BLaER1 treated with 17β-estradiol and CSF1 and Interleukin-3, amounts not matched to agents 10 nM and 100 nM (cell line): ENCODE results near the gene UBE2C.

ENCODE experiments used
- H3K27ac ChIP-seq, 11 experiments: shearing (Covaris generic); formaldehyde crosslinking; 2 replicates each; pipeline ENCODE4 v1.8.1; 2022
- H3K27me3 ChIP-seq, 11 experiments: shearing (Covaris generic); formaldehyde crosslinking; 2 replicates each; pipeline ENCODE4 v1.8.1; 2022
- H3K36me3 ChIP-seq, 11 experiments: shearing (Covaris generic); formaldehyde crosslinking; 2 replicates each; pipeline ENCODE4 v1.8.1; 2022
- H3K4me1 ChIP-seq, 10 experiments: shearing (Covaris generic); formaldehyde crosslinking; 2 replicates each; pipeline ENCODE4 v1.8.1; 2022
- H3K4me2 ChIP-seq, 11 experiments: shearing (Covaris generic); formaldehyde crosslinking; 2 replicates each; pipeline ENCODE4 v1.8.1; 2022
- H3K4me3 ChIP-seq, 10 experiments: shearing (Covaris generic); formaldehyde crosslinking; 2 replicates each; pipeline ENCODE4 v1.8.1; 2022
- H3K9ac ChIP-seq, 11 experiments: shearing (Covaris generic); formaldehyde crosslinking; 2 replicates each; pipeline ENCODE4 v1.8.1; 2022
- H3K9me3 ChIP-seq, 11 experiments: shearing (Covaris generic); formaldehyde crosslinking; replicated peaks in 1 of 11; 2 replicates each; pipeline ENCODE4 v1.8.1; 2022
- H4K20me1 ChIP-seq, 11 experiments: shearing (Covaris generic); formaldehyde crosslinking; 2 replicates each; pipeline ENCODE4 v1.8.1; 2022
- Cebpa-rat ChIP-seq, 11 experiments: shearing (Covaris generic); IDR thresholded peaks; 2 replicates each; pipeline ENCODE4 v1.8.1; 2022

The UBE2C gene

GRCh38 chr20:45833030-45833882 is 20.8 kb downstream of the UBE2C start, which contains the start of gene SNX21:
Gene SNX21, plus strand, starts transcription at chr20:45833799. Its CDS starts 121 bp downstream, at chr20:45833920.
- Histone ChIP-seq H3K36me3 (0 out of 22 replicates have a peak, but pooled peaks cover 0 to 5% (median 0%) of the 10 kb centered on the region in 11 experiments), H4K20me1 (0 out of 22 replicates have a peak, but pooled peaks cover 0 to 4% (median 0%) of the 10 kb centered on the region in 11 experiments), H3K4me3 (peak within 1 kb of the TSS; percentile 50 to 71 (median 59)), H3K4me2 (peak within 1 kb of the TSS; percentile 88 to 99 (median 97)), H3K27ac (peak within 1 kb of the TSS; percentile 19 to 74 (median 57); a peak in 19 of 22 replicates), H3K9ac (peak within 1 kb of the TSS; percentile 60 to 81 (median 72)), H3K4me1 (peaks cover 11 to 51% (median 16%) of the 10 kb centered on the region in 10 experiments), H3K27me3 (peaks cover 0 to 31% (median 24%) of the 10 kb centered on the region in 11 experiments; a peak in 19 of 22 replicates), H3K9me3 (no peaks in the 10 kb centered on the region)
- peak in 3 of 11 experiments; percentile 33 to 67 (median 58); a peak in 4 of 22 replicates for TF ChIP-seq Cebpa-rat (IDR thresholded peaks at IDR 0.05)

DNA sequence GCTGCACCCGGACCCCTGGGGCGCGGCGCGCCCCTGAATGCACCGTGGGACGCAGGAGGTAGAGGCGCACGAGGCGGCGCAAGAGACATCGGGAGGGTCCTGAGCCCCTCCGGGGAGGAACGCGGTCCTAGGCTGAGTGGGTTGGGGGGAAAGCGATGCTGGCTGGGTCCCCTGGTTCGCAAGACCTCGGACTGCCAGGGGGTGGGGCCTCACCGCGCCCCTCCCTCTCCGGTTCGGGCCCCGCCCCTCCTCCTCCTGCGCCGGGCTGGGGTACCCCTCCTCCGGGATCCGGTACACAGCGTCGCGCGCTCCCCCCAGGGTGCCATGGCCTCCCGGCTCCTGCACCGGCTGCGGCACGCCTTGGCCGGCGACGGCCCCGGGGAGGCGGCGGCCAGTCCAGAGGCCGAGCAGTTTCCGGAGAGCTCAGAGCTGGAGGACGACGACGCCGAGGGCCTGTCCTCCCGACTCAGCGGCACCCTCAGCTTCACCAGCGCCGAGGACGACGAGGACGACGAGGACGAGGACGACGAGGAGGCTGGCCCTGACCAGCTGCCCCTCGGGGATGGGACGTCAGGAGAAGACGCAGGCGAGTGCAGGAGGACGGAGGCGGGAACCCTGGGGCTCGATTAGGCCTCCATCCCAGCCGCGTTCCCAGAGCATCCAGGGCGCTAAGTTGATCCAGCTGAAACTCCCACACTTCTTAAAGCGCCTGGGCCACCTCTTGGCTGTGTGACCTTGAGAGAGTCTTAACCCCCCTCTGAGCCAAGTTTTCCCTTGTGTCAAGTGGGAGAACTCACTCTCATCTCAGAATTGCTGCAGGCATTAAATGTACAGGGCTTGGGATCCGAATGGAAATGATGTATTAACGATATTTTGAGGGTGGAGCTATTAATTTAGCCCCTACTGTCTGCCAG is 21.7 kb downstream of the UBE2C start:
- Histone ChIP-seq H4K20me1 (0 out of 22 replicates have a peak, but pooled peaks cover 0 to 4% (median 0%) of the 10 kb centered on the region in 11 experiments), H3K27me3 (peaks cover 0 to 31% (median 24%) of the 10 kb centered on the region in 11 experiments; a peak in 19 of 22 replicates), H3K4me2 (peak overlapping the region; percentile 88 to 99 (median 97)), H3K9me3 (no peaks in the 10 kb centered on the region), H3K4me1 (peaks cover 11 to 51% (median 16%) of the 10 kb centered on the region in 10 experiments), H3K27ac (peak overlapping the region; percentile 19 to 74 (median 57); a peak in 19 of 22 replicates), H3K36me3 (0 out of 22 replicates have a peak, but pooled peaks cover 0 to 8% (median 0%) of the 10 kb centered on the region in 11 experiments), H3K4me3 (peak overlapping the region; percentile 50 to 71 (median 59)), H3K9ac (peak overlapping the region; percentile 60 to 81 (median 72))
- no peak for TF ChIP-seq Cebpa-rat (IDR thresholded peaks at IDR 0.05)

- no peak overlapping the region for H3K27ac ChIP-seq
- peaks cover 0 to 31% (median 24%) of the 10 kb centered on the region in 11 experiments; a peak in 19 of 22 replicates for H3K27me3 ChIP-seq
- peaks cover 11 to 51% (median 16%) of the 10 kb centered on the region in 10 experiments for H3K4me1 ChIP-seq
- peaks cover 0 to 8% (median 0%) of the 10 kb centered on the region in 11 experiments; a peak in 1 of 22 replicates for H3K36me3 ChIP-seq
- H3K9ac ChIP-seq, result no peak overlapping the region
- no peak for TF ChIP-seq Cebpa-rat (IDR thresholded peaks at IDR 0.05)
- H3K4me3 ChIP-seq, result no peak overlapping the region
- peak overlapping the region in 5 of 11 experiments; percentile 10 to 99 (median 98); a peak in 5 of 22 replicates for H3K4me2 ChIP-seq
- H3K9me3 ChIP-seq, result no peaks in the 10 kb centered on the region
- H4K20me1 ChIP-seq, result 0 out of 22 replicates have a peak, but pooled peaks cover 0 to 4% (median 0%) of the 10 kb centered on the region in 11 experiments
Observed at GRCh38 chr20:45834797-45835161, 22.3 kb downstream of the UBE2C start.

DNA sequence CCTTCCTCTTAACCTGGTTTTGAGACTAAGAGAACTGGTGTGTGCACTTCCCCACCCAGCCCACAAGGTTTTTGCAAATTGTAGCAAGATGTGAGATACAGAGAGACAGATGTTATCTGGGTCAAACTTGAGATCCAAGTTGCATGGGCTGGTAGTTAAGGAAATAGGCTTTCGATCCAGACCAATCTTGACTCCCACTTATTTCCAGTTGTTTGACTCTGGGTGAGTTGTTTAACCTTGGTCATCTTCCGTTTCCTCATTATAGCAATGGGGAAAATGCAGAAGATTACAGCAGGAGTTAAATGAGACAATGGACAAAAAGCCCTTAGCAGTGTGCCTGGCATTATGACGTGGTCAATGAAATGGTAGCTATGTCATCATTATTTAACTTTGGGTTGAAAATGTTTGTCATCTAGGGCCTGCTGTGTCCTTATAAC is 22.9 kb downstream of the UBE2C start:
- H3K27me3 ChIP-seq, result peaks cover 0 to 31% (median 24%) of the 10 kb centered on the region in 11 experiments; a peak in 19 of 22 replicates
- peaks cover 0 to 12% (median 0%) of the 10 kb centered on the region in 11 experiments; a peak in 3 of 22 replicates for H3K36me3 ChIP-seq
- TF ChIP-seq Cebpa-rat (IDR thresholded peaks at IDR 0.05), result no peak
- peaks cover 0 to 4% (median 0%) of the 10 kb centered on the region in 11 experiments; a peak in 1 of 22 replicates for H4K20me1 ChIP-seq
- no peak overlapping the region for H3K27ac ChIP-seq
- H3K4me2 ChIP-seq, result peak overlapping the region in 2 of 11 experiments; percentile 98 to 99; a peak in 4 of 22 replicates
- no peaks in the 10 kb centered on the region for H3K9me3 ChIP-seq
- H3K4me3 ChIP-seq, result no peak overlapping the region
- H3K4me1 ChIP-seq, result peaks cover 11 to 51% (median 16%) of the 10 kb centered on the region in 10 experiments
- H3K9ac ChIP-seq, result no peak overlapping the region

DNA sequence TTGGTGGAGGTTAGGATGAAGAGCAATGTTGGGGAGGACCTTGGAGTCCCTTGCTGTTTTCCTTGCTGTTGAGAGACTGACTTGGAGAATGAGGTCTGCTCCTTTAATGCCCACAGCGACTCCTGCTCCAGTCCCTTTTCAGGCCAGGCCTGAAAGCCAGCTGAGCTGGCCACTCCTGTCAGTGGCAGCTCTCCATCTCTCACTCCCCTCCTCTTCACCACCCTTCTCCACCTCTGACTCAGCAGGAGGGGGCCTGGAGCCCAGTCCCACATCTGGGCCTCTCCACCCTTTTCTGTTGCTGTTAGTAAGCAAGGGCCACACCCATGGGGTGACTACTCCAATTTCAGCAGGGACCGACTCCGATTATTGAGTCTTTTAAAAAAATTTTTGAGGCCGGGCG is 23.4 kb downstream of the UBE2C start:
- Histone ChIP-seq H3K4me1 (peaks cover 11 to 51% (median 16%) of the 10 kb centered on the region in 10 experiments), H3K36me3 (peaks cover 0 to 16% (median 1%) of the 10 kb centered on the region in 11 experiments; a peak in 8 of 22 replicates), H3K27ac (no peak overlapping the region), H3K9me3 (no peaks in the 10 kb centered on the region), H3K9ac (no peak overlapping the region), H3K4me2 (peak overlapping the region in 2 of 11 experiments; percentile 28 to 98; a peak in 4 of 22 replicates), H3K27me3 (peaks cover 0 to 31% (median 24%) of the 10 kb centered on the region in 11 experiments; a peak in 19 of 22 replicates), H3K4me3 (no peak overlapping the region), H4K20me1 (peaks cover 0 to 4% (median 0%) of the 10 kb centered on the region in 11 experiments; a peak in 2 of 22 replicates)
- no peak for TF ChIP-seq Cebpa-rat (IDR thresholded peaks at IDR 0.05)

- Histone ChIP-seq H3K9me3 (no peaks in the 10 kb centered on the region), H3K4me3 (no peak overlapping the region), H3K4me2 (no peak overlapping the region), H3K9ac (no peak overlapping the region), H3K4me1 (peaks cover 13 to 48% (median 20%) of the 10 kb centered on the region in 10 experiments), H3K27ac (no peak overlapping the region), H3K36me3 (peaks cover 0 to 26% (median 11%) of the 10 kb centered on the region in 11 experiments; a peak in 14 of 22 replicates), H3K27me3 (peaks cover 0 to 31% (median 24%) of the 10 kb centered on the region in 11 experiments; a peak in 19 of 22 replicates), H4K20me1 (peaks cover 0 to 15% (median 0%) of the 10 kb centered on the region in 11 experiments; a peak in 2 of 22 replicates)
- no peak for TF ChIP-seq Cebpa-rat (IDR thresholded peaks at IDR 0.05)
Observed at GRCh38 chr20:45836841-45837240, 24.4 kb downstream of the UBE2C start.

GRCh38 chr20:45840700-45841198 is 28.3 kb downstream of the UBE2C start:
- Histone ChIP-seq H3K4me2 (no peak overlapping the region), H3K36me3 (peaks cover 35 to 58% (median 45%) of the 10 kb centered on the region in 11 experiments), H4K20me1 (peaks cover 0 to 25% (median 0%) of the 10 kb centered on the region in 11 experiments; a peak in 3 of 22 replicates), H3K9ac (no peak overlapping the region), H3K4me3 (no peak overlapping the region), H3K9me3 (no peaks in the 10 kb centered on the region), H3K4me1 (peaks cover 13 to 28% (median 17%) of the 10 kb centered on the region in 10 experiments), H3K27me3 (no peaks in the 10 kb centered on the region), H3K27ac (peak overlapping the region in 1 of 11 experiments; percentile 37; a peak in 1 of 22 replicates)
- TF ChIP-seq Cebpa-rat (IDR thresholded peaks at IDR 0.05), result no peak
